Measurements from ENCODE around the gene SKP1. TPM values are rescaled to one million over a fixed set of nuclear protein-coding genes. Genes with fewer than 3 reads are reported as not detected.

Gene SKP1
- total RNA-seq, 1 experiment from 2014 or later = 415 TPM

- no peaks in the 10 kb centered on the region for H3K36me3 Mint-ChIP-seq (ENCODE audit: insufficient read depth, unreplicated experiment)
- no peaks in the 10 kb centered on the region for H3K9me3 Mint-ChIP-seq (ENCODE audit: unreplicated experiment)
- ChIA-PET POLR2A (interaction anchor here (1.7 kb wide), 1 partner anchor 41 kb away, joined by 6 read pairs; no protein-coding TSS in a partner anchor), CTCF (interaction anchor here (1.1 to 4.5 kb wide), 4 partner anchors 13 to 39 kb away, joined by 3 to 45 read pairs (median 14); partner anchors contain the start of gene TCF7)
- no TSS peak for BruUV-seq (replicated peaks)
- H3K4me1 Mint-ChIP-seq (ENCODE audit: insufficient read depth, unreplicated experiment) = peaks cover 7% of the 10 kb centered on the region
- H3K27ac Mint-ChIP-seq (ENCODE audit: low read depth, unreplicated experiment) = no peak overlapping the region
- H3K27me3 Mint-ChIP-seq (ENCODE audit: insufficient read depth, unreplicated experiment) = no peaks in the 10 kb centered on the region
- no peak for TF ChIP-seq CTCF (IDR thresholded peaks at IDR 0.05; ENCODE audit: unreplicated experiment)
- H3K4me3 Mint-ChIP-seq (ENCODE audit: unreplicated experiment) = no peak overlapping the region
- intact Hi-C loops (cut with micrococcal nuclease) = no loop called here
- no peak for DNase-seq (ENCODE audit: unreplicated experiment)
Observed at GRCh38 chr5:134099288-134099872, 77.4 kb downstream of the SKP1 start.

Small RNAs within 50 kb of the gene (microRNA-seq; reads per million reads assigned to microRNA genes)
- 1.6 reads per million, percentile 10 among the genes with 10 or more reads in this experiment for gene MIR3661

Other genes with a start within 250 kb of the SKP1 start
- gene C5orf15, start 208.3 kb downstream of the SKP1 start, total RNA-seq (2022) = 35.1 and 53.2 TPM in 2 replicates
- 262 and 334 TPM in 2 replicates for gene VDAC1, start 172.0 kb downstream of the SKP1 start, total RNA-seq (2022)
- gene TCF7, start 62.3 kb downstream of the SKP1 start, total RNA-seq (2022) = 0.29 and 0.42 TPM in 2 replicates
- 317 and 359 TPM in 2 replicates for gene PPP2CA, start 49.1 kb upstream of the SKP1 start, total RNA-seq (2022)
- gene CDKL3, start 190.2 kb upstream of the SKP1 start, total RNA-seq (2022) = 9.0 and 12.8 TPM in 2 replicates
- 178 and 186 TPM in 2 replicates for gene UBE2B, start 194.6 kb upstream of the SKP1 start, total RNA-seq (2022)
- 75.1 and 82.4 TPM in 2 replicates for gene CDKN2AIPNL, start 234.9 kb upstream of the SKP1 start, total RNA-seq (2022)